GM18526 (cell line): ENCODE measurements around the gene ERAS.

Experiments
- POLR2A ChIP-seq: IDR thresholded peaks from 3 replicates; pipeline ENCODE4 v1.6.1; 2011; ENCODE audit not compliant: insufficient read length; ENCODE audit errors: extremely low read depth

The ERAS gene

DNA sequence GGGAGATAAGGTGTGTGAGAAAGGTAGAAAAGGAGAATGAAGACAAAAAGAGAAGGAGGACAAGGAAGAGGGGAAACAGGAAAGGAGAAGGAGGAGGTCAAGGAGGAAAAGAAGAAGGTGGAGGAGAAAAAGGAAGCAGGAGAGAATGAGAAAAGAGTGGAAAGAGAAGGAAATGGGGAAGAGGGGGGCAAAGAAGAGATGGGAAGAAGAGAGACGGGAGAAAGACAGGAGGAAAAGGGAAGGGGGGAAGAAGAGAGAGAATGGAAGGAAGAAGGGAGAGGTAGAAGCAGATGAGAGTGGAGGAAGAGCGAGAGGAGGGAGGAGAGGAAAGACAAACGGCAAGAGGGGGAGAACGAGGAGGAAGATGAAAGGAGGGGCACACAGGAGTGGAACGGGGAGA, 35.8 kb upstream of the ERAS start:
- TF ChIP-seq POLR2A = no peak

- no peak for TF ChIP-seq POLR2A
Measured at GRCh38 chrX:48791063-48791820, 35.1 kb upstream of the ERAS start.

DNA sequence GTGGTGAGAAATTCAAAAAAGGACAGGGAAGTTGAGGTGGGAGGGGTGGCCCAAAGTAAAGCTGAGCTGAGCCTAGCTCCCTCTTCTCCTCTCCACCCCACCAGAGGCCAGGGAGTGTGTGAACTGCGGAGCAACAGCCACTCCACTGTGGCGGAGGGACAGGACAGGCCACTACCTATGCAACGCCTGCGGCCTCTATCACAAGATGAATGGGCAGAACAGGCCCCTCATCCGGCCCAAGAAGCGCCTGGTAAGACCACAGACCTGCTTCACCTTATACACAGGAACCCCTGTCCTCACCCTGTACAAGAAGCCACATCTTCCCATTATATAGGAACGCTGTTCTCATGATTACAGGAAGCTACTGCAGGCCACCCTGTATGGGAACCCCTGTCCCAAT, 34.1 kb upstream of the ERAS start:
- no peak for TF ChIP-seq POLR2A

- TF ChIP-seq POLR2A = no peak
Measured at GRCh38 chrX:48793935-48794334, 32.4 kb upstream of the ERAS start.

DNA sequence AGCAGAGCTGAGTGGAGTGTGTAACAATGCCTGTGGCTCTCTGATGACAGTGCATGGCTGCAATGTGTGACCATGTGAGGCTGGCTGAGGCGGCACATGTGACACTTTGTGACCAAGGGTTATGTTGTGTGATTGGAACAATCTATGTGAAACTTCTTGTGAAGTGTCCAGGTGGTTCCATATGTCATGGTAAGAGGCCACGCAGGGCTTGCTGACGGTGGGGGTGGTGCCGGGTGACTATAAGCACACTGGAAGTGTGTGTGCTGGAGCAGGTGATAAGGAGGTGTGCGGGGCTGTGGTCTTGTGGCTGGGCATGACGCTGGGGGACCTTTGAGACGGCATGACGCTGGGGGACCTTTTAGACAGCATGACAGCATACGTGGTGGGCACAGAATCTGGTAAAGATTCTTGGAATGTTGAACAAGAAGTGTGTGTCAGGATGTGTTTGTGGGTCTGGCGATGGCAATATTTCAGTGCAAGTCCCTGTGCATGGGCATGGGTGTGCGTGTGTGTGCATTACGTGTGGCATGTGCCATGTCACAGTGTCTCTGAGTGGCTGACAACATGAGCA, 31.9 kb upstream of the ERAS start:
- TF ChIP-seq POLR2A = no peak

GRCh38 chrX:48794911-48795515, 31.3 kb upstream of the ERAS start:
- TF ChIP-seq POLR2A = no peak

DNA sequence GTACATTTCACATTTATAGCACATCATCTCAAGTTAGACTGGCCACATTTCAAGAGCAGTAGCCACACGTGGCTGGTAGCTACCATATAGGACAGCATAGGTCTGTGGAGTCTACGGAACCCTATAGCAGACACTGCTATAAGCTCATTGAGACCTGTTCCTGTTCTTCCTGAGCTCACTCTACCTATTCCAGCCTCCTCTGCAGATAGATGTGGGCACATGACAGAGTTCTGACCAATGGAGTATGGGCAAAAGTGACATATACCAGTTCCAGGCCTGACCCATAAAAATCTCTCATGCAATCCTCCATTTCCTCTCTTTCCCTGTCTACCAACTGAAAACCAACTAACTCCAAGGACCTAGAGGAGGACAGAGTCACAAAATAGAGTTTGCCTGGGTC, 28.0 kb upstream of the ERAS start:
- no peak for TF ChIP-seq POLR2A

DNA sequence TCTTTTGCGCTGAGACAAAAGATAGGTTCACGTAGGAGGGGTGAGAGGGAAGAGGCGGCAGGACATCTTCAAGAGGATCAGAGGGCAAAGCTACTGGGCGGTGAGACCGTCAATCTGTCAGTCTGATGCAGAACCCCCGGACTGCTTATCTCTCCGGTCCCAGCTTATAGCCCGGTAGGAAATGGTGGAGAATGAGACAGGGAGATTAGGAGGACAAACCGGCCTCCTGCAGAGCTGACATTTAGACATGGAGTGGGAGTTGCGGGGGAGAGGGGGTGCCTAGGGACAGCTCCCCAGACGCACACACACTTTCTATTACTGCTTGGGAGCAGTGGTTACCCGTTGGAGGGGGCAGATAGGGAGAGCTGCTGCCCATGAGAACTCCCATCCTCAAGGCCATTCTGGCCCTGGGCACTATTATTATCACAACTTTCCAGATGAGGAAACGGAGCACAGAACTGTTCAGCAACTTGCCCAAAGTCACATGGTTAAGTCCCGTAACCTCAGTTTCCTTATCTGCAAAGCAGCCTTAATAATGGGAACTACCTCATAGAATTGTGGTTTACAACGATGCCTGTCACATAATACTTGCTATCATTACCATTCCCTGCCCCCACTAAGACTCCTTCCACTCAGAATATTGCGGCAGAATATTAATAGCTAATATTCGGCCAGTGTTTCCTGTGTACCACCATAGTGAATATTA, 25.6 kb upstream of the ERAS start:
- no peak for TF ChIP-seq POLR2A

GRCh38 chrX:48801280-48802088, 24.8 kb upstream of the ERAS start, which contains the start of gene HDAC6:
Gene HDAC6, plus strand, starts transcription at chrX:48802067. Its CDS starts 626 bp downstream, at chrX:48802693.
- peak; percentile 31 for TF ChIP-seq POLR2A

- TF ChIP-seq POLR2A = peak; percentile 62
Measured at GRCh38 chrX:48802089-48802904, 24.0 kb upstream of the ERAS start.

DNA sequence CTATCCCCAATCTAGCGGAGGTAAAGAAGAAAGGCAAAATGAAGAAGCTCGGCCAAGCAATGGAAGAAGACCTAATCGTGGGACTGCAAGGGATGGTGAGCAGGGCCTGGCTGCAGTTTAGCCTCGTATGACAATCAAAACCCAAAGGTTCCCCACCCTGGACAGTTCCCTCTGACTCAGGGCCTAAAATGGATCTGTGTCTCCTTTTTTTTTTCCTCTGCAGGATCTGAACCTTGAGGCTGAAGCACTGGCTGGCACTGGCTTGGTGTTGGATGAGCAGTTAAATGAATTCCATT, 23.5 kb upstream of the ERAS start:
- TF ChIP-seq POLR2A = no peak

- no peak for TF ChIP-seq POLR2A
Measured at GRCh38 chrX:48806081-48806480, 20.2 kb upstream of the ERAS start.

DNA sequence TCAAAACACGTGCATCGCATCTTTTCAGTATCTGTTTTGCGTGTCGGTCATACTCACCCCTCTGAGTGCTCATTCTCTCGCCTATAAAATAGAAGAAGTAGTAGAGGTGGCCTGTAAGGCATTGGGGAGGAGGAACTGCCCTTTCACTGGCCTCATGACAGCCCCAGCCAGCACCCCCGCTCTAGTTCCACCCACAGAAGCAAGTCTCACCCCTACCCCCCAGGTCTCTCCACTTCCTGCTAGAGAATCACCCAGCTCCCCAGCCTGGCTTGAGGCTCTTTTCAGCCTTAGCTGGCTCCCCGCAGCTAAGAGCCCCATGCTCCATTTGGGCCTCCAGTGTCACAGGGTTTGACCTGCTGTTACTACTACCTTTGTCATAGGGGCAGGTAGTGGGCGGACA, 12.7 kb upstream of the ERAS start:
- no peak for TF ChIP-seq POLR2A

DNA sequence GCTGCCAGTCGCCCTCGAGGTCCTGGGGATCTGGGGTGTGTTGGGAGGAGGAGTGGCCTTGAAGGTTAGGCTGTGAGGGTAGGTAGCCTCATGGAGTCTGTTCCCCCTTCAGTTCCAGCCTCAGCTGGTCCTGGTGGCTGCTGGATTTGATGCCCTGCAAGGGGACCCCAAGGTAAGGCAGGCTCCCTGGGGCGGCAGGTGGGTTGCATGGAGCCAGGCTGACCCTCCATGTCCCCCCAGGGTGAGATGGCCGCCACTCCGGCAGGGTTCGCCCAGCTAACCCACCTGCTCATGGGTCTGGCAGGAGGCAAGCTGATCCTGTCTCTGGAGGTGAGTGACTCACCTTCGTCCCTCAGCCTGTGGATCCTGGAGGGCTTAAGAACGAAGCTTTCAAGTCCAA, 11.6 kb upstream of the ERAS start:
- no peak for TF ChIP-seq POLR2A

DNA sequence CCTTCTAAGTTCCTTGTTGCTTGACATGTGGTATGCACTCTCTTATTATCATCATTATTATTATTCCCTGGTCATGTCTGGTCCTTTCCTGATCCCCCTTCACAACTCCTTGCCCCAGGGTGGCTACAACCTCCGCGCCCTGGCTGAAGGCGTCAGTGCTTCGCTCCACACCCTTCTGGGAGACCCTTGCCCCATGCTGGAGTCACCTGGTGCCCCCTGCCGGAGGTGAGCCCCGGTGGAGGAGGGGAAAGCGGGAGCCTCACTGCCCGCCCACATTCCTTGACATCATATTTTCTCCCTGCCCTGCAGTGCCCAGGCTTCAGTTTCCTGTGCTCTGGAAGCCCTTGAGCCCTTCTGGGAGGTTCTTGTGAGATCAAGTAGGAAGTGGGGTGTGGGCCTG, 11.0 kb upstream of the ERAS start:
- no peak for TF ChIP-seq POLR2A
